ENCODE results near the gene PSMB8.
A peak's percentile ranks its signal among the peaks of the same experiment; 100 is the strongest.

Gene PSMB8

GRCh38 chr6:32852844-32853540, 9.1 kb upstream of the PSMB8 start:
- peak overlapping the region; percentile 94 for H3K27ac ChIP-seq (ENCODE audit: low read length)
- H3K79me2 ChIP-seq (ENCODE audit: low read length), result peaks cover 45% of the 10 kb centered on the region

GRCh38 chr6:32852018-32852843, 8.4 kb upstream of the PSMB8 start:
- Histone ChIP-seq H3K79me2 (ENCODE audit: low read length) (peaks cover 45% of the 10 kb centered on the region), H3K27me3 (ENCODE audit: low read depth, low read length) (no peaks in the 10 kb centered on the region), H3K4me1 (ENCODE audit: low read length) (peaks cover 15% of the 10 kb centered on the region), H3K9ac (ENCODE audit: low read length) (peak overlapping the region; percentile 99), H4K20me1 (ENCODE audit: insufficient read depth, low read length) (peaks cover 5% of the 10 kb centered on the region; the same call in 1 of the 2 replicates), H3K4me2 (ENCODE audit: low read length) (peak overlapping the region; percentile 97), H3K27ac (ENCODE audit: low read length) (peak overlapping the region; percentile 94), H3K9me3 (ENCODE audit: insufficient read depth, low read length) (no peaks in the 10 kb centered on the region), H3K4me3 (ENCODE audit: low read length) (peak overlapping the region; percentile 98), H3K36me3 (replicated peaks; ENCODE audit: low read depth, low read length) (peaks cover 52% of the 10 kb centered on the region), H2AFZ (ENCODE audit: low read depth, low read length) (no peak overlapping the region)
- TF ChIP-seq CTCF (IDR thresholded peaks at IDR 0.05; ENCODE audit: low read depth, low read length) (no peak), EZH2phosphoT487 (IDR thresholded peaks at IDR 0.05; ENCODE audit: low read depth) (no peak)

More at GRCh38 chr6:32852844-32853540, 9.1 kb upstream of the PSMB8 start:
- Histone ChIP-seq H2AFZ (ENCODE audit: low read depth, low read length) (no peak overlapping the region), H3K9me3 (ENCODE audit: insufficient read depth, low read length) (no peaks in the 10 kb centered on the region), H3K4me1 (ENCODE audit: low read length) (peaks cover 15% of the 10 kb centered on the region), H3K27me3 (ENCODE audit: low read depth, low read length) (no peaks in the 10 kb centered on the region), H3K9ac (ENCODE audit: low read length) (peak overlapping the region; percentile 99), H3K36me3 (replicated peaks; ENCODE audit: low read depth, low read length) (peaks cover 53% of the 10 kb centered on the region), H3K4me3 (ENCODE audit: low read length) (peak overlapping the region; percentile 98), H3K4me2 (ENCODE audit: low read length) (peak overlapping the region; percentile 97), H4K20me1 (ENCODE audit: insufficient read depth, low read length) (peaks cover 5% of the 10 kb centered on the region; the same call in 1 of the 2 replicates)
- no peak for TF ChIP-seq EZH2phosphoT487 (IDR thresholded peaks at IDR 0.05; ENCODE audit: low read depth)
- no peak for TF ChIP-seq CTCF (IDR thresholded peaks at IDR 0.05; ENCODE audit: low read depth, low read length)

GRCh38 chr6:32851025-32851424, 7.2 kb upstream of the PSMB8 start:
- no peak overlapping the region for H3K4me2 ChIP-seq (ENCODE audit: low read length)
- peaks cover 5% of the 10 kb centered on the region; the same call in 1 of the 2 replicates for H4K20me1 ChIP-seq (ENCODE audit: insufficient read depth, low read length)
- H3K79me2 ChIP-seq (ENCODE audit: low read length), result peaks cover 42% of the 10 kb centered on the region
- H3K27me3 ChIP-seq (ENCODE audit: low read depth, low read length), result no peaks in the 10 kb centered on the region
- H3K4me1 ChIP-seq (ENCODE audit: low read length), result peaks cover 19% of the 10 kb centered on the region
- H2AFZ ChIP-seq (ENCODE audit: low read depth, low read length), result no peak overlapping the region
- H3K36me3 ChIP-seq (replicated peaks; ENCODE audit: low read depth, low read length), result peaks cover 52% of the 10 kb centered on the region
- H3K27ac ChIP-seq (ENCODE audit: low read length), result no peak overlapping the region
- no peak overlapping the region for H3K4me3 ChIP-seq (ENCODE audit: low read length)
- H3K9ac ChIP-seq (ENCODE audit: low read length), result no peak overlapping the region
- H3K9me3 ChIP-seq (ENCODE audit: insufficient read depth, low read length), result no peaks in the 10 kb centered on the region
- TF ChIP-seq EZH2phosphoT487 (IDR thresholded peaks at IDR 0.05; ENCODE audit: low read depth) (no peak), CTCF (IDR thresholded peaks at IDR 0.05; ENCODE audit: low read depth, low read length) (no peak)

GRCh38 chr6:32849126-32849525, 5.3 kb upstream of the PSMB8 start:
- no peaks in the 10 kb centered on the region for H3K27me3 ChIP-seq (ENCODE audit: low read depth, low read length)
- TF ChIP-seq EZH2phosphoT487 (IDR thresholded peaks at IDR 0.05; ENCODE audit: low read depth) (no peak), CTCF (IDR thresholded peaks at IDR 0.05; ENCODE audit: low read depth, low read length) (no peak)
- no peak overlapping the region for H3K4me2 ChIP-seq (ENCODE audit: low read length)
- no peaks in the 10 kb centered on the region for H3K9me3 ChIP-seq (ENCODE audit: insufficient read depth, low read length)
- H3K9ac ChIP-seq (ENCODE audit: low read length), result no peak overlapping the region
- peaks cover 24% of the 10 kb centered on the region for H3K4me1 ChIP-seq (ENCODE audit: low read length)
- H3K36me3 ChIP-seq (replicated peaks; ENCODE audit: low read depth, low read length), result peaks cover 58% of the 10 kb centered on the region
- peaks cover 5% of the 10 kb centered on the region; the same call in 1 of the 2 replicates for H4K20me1 ChIP-seq (ENCODE audit: insufficient read depth, low read length)
- peaks cover 30% of the 10 kb centered on the region for H3K79me2 ChIP-seq (ENCODE audit: low read length)
- H2AFZ ChIP-seq (ENCODE audit: low read depth, low read length), result no peak overlapping the region
- no peak overlapping the region for H3K27ac ChIP-seq (ENCODE audit: low read length)
- H3K4me3 ChIP-seq (ENCODE audit: low read length), result no peak overlapping the region

Measured in OCI-LY3 (cell line).